ENCODE data around the gene MAP3K13. TPM values are rescaled to one million over a fixed set of nuclear protein-coding genes. Genes with fewer than 3 reads are reported as not detected.

MAP3K13 gene
- 10 to 100 TPM in 7 of 8 experiments, 1 to 10 TPM in 1; 8.5 to 41.1 (median 14.4) TPM for total RNA-seq

- in situ Hi-C loops (cut with MboI; ENCODE audit: low pct_unique_long_range_greater_than_20kb in 2 of 9, low sequenced_read_pairs in 9 of 9, unreplicated experiment in 9 of 9) = no loop called here
- WGBS, 10 experiments = 0 to 3% (median 0%) methylated on average over 1 to 16 of the region's 17 CpGs; no CpG with 5 or more reads in 1 of the 10 experiments
- Histone ChIP-seq H3K4me1 (replicated peaks in 1 of 2) (peaks cover 0 to 22% of the 10 kb centered on the region in 2 donors), H3K27ac (peak within 1 kb of the TSS; percentile 69 to 79), H3K4me3 (peak within 1 kb of the TSS; percentile 44 to 56 (median 55))
- peak; percentile 98 to 100 (median 99) for ATAC-seq (replicated peaks in 6 of 8)
Measured at GRCh38 chr3:185362850-185363661, at the start of gene MAP3K13. Gene MAP3K13, plus strand, starts transcription at chr3:185363136. Its CDS starts 65,446 bp downstream, at chr3:185428582.

- WGBS, 10 experiments = 53 to 100% (median 84%) methylated on average over 1 to 3 of the region's 3 CpGs
- Histone ChIP-seq H3K4me1 (replicated peaks in 1 of 2) (no peaks in the 10 kb centered on the region), H3K4me3 (no peak overlapping the region), H3K27ac (no peak overlapping the region)
- no peak for ATAC-seq (replicated peaks in 6 of 8)
- in situ Hi-C loops (cut with MboI; ENCODE audit: low pct_unique_long_range_greater_than_20kb in 2 of 9, low sequenced_read_pairs in 9 of 9, unreplicated experiment in 9 of 9) = no loop called here
Measured at GRCh38 chr3:185313693-185314246, 49.2 kb upstream of the MAP3K13 start.

- H3K27ac ChIP-seq = no peak overlapping the region
- no peaks in the 10 kb centered on the region for H3K4me1 ChIP-seq (replicated peaks in 1 of 2)
- no peak for ATAC-seq (replicated peaks in 6 of 8)
- no peak overlapping the region for H3K4me3 ChIP-seq
- in situ Hi-C loops (cut with MboI; ENCODE audit: low pct_unique_long_range_greater_than_20kb in 2 of 9, low sequenced_read_pairs in 9 of 9, unreplicated experiment in 9 of 9) = no loop called here
- 37 to 100% (median 88%) methylated on average over 1 to 6 of the region's 6 CpGs for WGBS, 10 experiments
Measured at GRCh38 chr3:185316740-185317412, 46.1 kb upstream of the MAP3K13 start.

GRCh38 chr3:185317674-185318073 lies 45.3 kb upstream of the MAP3K13 start:
- ATAC-seq (replicated peaks in 6 of 8) = no peak
- WGBS, 10 experiments = 62 to 91% (median 80%) methylated on average over 1 to 3 of the region's 3 CpGs
- Histone ChIP-seq H3K27ac (no peak overlapping the region), H3K4me3 (no peak overlapping the region), H3K4me1 (replicated peaks in 1 of 2) (no peaks in the 10 kb centered on the region)
- in situ Hi-C loops (cut with MboI; ENCODE audit: low pct_unique_long_range_greater_than_20kb in 2 of 9, low sequenced_read_pairs in 9 of 9, unreplicated experiment in 9 of 9) = no loop called here

- no peak overlapping the region for H3K4me3 ChIP-seq
- H3K4me1 ChIP-seq (replicated peaks in 1 of 2) = no peaks in the 10 kb centered on the region
- no peak overlapping the region for H3K27ac ChIP-seq
- ATAC-seq (replicated peaks in 6 of 8) = peak in 2 of 8 experiments; percentile 45 to 52
- in situ Hi-C loops (cut with MboI; ENCODE audit: low pct_unique_long_range_greater_than_20kb in 2 of 9, low sequenced_read_pairs in 9 of 9, unreplicated experiment in 9 of 9) = no loop called here
- 0 to 80% (median 24%) methylated on average over 1 of the region's 1 CpG; no CpG with 5 or more reads in 2 of the 10 experiments for WGBS, 10 experiments
Measured at GRCh38 chr3:185318141-185318540, 44.8 kb upstream of the MAP3K13 start.

GRCh38 chr3:185319801-185320200 lies 43.1 kb upstream of the MAP3K13 start:
- no peak overlapping the region for H3K27ac ChIP-seq
- no peak for ATAC-seq (replicated peaks in 6 of 8)
- no peaks in the 10 kb centered on the region for H3K4me1 ChIP-seq (replicated peaks in 1 of 2)
- no peak overlapping the region for H3K4me3 ChIP-seq
- in situ Hi-C loops (cut with MboI; ENCODE audit: low pct_unique_long_range_greater_than_20kb in 2 of 9, low sequenced_read_pairs in 9 of 9, unreplicated experiment in 9 of 9) = no loop called here
- WGBS, 10 experiments = 57 to 100% (median 89%) methylated on average over 1 to 6 of the region's 6 CpGs

- no peak overlapping the region for H3K27ac ChIP-seq
- in situ Hi-C loops (cut with MboI; ENCODE audit: low pct_unique_long_range_greater_than_20kb in 2 of 9, low sequenced_read_pairs in 9 of 9, unreplicated experiment in 9 of 9) = no loop called here
- WGBS, 10 experiments = 80 to 100% (median 97%) methylated on average over 1 to 9 of the region's 10 CpGs; no CpG with 5 or more reads in 2 of the 10 experiments
- ATAC-seq (replicated peaks in 6 of 8) = peak in 2 of 8 experiments; percentile 7 to 25
- no peak overlapping the region for H3K4me3 ChIP-seq
- H3K4me1 ChIP-seq (replicated peaks in 1 of 2) = no peaks in the 10 kb centered on the region
Measured at GRCh38 chr3:185320949-185321348, 42.0 kb upstream of the MAP3K13 start.

GRCh38 chr3:185322101-185322719 lies 40.7 kb upstream of the MAP3K13 start:
- 73 to 100% (median 87%) methylated on average over 1 to 5 of the region's 5 CpGs for WGBS, 10 experiments
- ATAC-seq (replicated peaks in 6 of 8) = peak in 1 of 8 experiments; percentile 52
- no peak overlapping the region for H3K27ac ChIP-seq
- no peaks in the 10 kb centered on the region for H3K4me1 ChIP-seq (replicated peaks in 1 of 2)
- no peak overlapping the region for H3K4me3 ChIP-seq
- in situ Hi-C loops (cut with MboI; ENCODE audit: low pct_unique_long_range_greater_than_20kb in 2 of 9, low sequenced_read_pairs in 9 of 9, unreplicated experiment in 9 of 9) = no loop called here

GRCh38 chr3:185325946-185326791 lies 36.8 kb upstream of the MAP3K13 start:
- H3K4me1 ChIP-seq (replicated peaks in 1 of 2) = no peaks in the 10 kb centered on the region
- no peak overlapping the region for H3K4me3 ChIP-seq
- WGBS, 10 experiments = 65 to 90% (median 84%) methylated on average over 1 to 7 of the region's 8 CpGs; no CpG with 5 or more reads in 1 of the 10 experiments
- no peak for ATAC-seq (replicated peaks in 6 of 8)
- no peak overlapping the region for H3K27ac ChIP-seq
- in situ Hi-C loops (cut with MboI; ENCODE audit: low pct_unique_long_range_greater_than_20kb in 2 of 9, low sequenced_read_pairs in 9 of 9, unreplicated experiment in 9 of 9) = no loop called here

GRCh38 chr3:185327062-185327461 lies 35.9 kb upstream of the MAP3K13 start:
- H3K4me3 ChIP-seq = no peak overlapping the region
- H3K27ac ChIP-seq = no peak overlapping the region
- ATAC-seq (replicated peaks in 6 of 8) = no peak
- WGBS, 10 experiments = 30 to 72% (median 68%) methylated on average over 2 to 5 of the region's 6 CpGs; no CpG with 5 or more reads in 3 of the 10 experiments
- H3K4me1 ChIP-seq (replicated peaks in 1 of 2) = no peaks in the 10 kb centered on the region
- in situ Hi-C loops (cut with MboI; ENCODE audit: low pct_unique_long_range_greater_than_20kb in 2 of 9, low sequenced_read_pairs in 9 of 9, unreplicated experiment in 9 of 9) = no loop called here

GRCh38 chr3:185328324-185329004 lies 34.5 kb upstream of the MAP3K13 start:
- in situ Hi-C loops (cut with MboI; ENCODE audit: low pct_unique_long_range_greater_than_20kb in 2 of 9, low sequenced_read_pairs in 9 of 9, unreplicated experiment in 9 of 9) = no loop called here
- Histone ChIP-seq H3K4me3 (no peak overlapping the region), H3K4me1 (replicated peaks in 1 of 2) (no peaks in the 10 kb centered on the region), H3K27ac (no peak overlapping the region)
- ATAC-seq (replicated peaks in 6 of 8) = no peak
- 17 to 93% (median 79%) methylated on average over 1 to 10 of the region's 10 CpGs for WGBS, 10 experiments

GRCh38 chr3:185330238-185330637 lies 32.7 kb upstream of the MAP3K13 start:
- 17 to 100% (median 92%) methylated on average over 1 to 5 of the region's 6 CpGs; no CpG with 5 or more reads in 3 of the 10 experiments for whole genome bisulfite sequencing, 10 experiments
- Histone ChIP-seq H3K4me1 (replicated peaks in 1 of 2) (no peaks in the 10 kb centered on the region), H3K4me3 (no peak overlapping the region), H3K27ac (no peak overlapping the region)
- ATAC-seq (replicated peaks in 6 of 8) = no peak
- in situ Hi-C loops (cut with MboI; ENCODE audit: low pct_unique_long_range_greater_than_20kb in 2 of 9, low sequenced_read_pairs in 9 of 9, unreplicated experiment in 9 of 9) = no loop called here
